Aorta (tissue), 5 donors: ENCODE measurements around the gene FGD4. TPM values are rescaled to one million over a fixed set of nuclear protein-coding genes. Genes with fewer than 3 reads are reported as not detected.

Experiments
- ATAC-seq: fragments of 200-7000 bp; cut with Tn5 transposase; one replicate; pipeline ENCODE4 v1.9.1; 2022; ENCODE audit warnings: moderate library complexity; ENCODE audit not compliant: low FRiP score
- DNase-seq, 2 donors: peaks; one replicate each; pipeline ENCODE4 v3.0.0-alpha.2; 2020
- H3K27ac ChIP-seq, 2 donors: one replicate each; pipeline ENCODE4 v1.5.1; 2013; ENCODE audit warnings: low read length in 2 of 2, mild to moderate bottlenecking in 2 of 2, moderate library complexity in 2 of 2, control low read depth in 1 of 2, inconsistent platforms in 1 of 2, low read depth in 1 of 2
- H3K27me3 ChIP-seq, 2 donors: one replicate each; pipeline ENCODE4 v1.6.1; 2013; ENCODE audit warnings: control low read depth in 1 of 2, low read length in 1 of 2, mild to moderate bottlenecking in 1 of 2, moderate library complexity in 1 of 2; ENCODE audit not compliant: insufficient read depth in 2 of 2, control insufficient read depth in 1 of 2
- H3K36me3 ChIP-seq, 2 donors: one replicate each; pipeline ENCODE4 v1.6.1; 2013; ENCODE audit warnings: control low read depth in 1 of 2, low read length in 1 of 2, mild to moderate bottlenecking in 1 of 2; ENCODE audit not compliant: insufficient read depth in 2 of 2, control insufficient read depth in 1 of 2
- H3K4me1 ChIP-seq, 2 donors: one replicate each; pipeline ENCODE4 v1.6.1; 2013; ENCODE audit warnings: low read length in 2 of 2, control low read depth in 1 of 2, mild to moderate bottlenecking in 1 of 2, moderate library complexity in 1 of 2; ENCODE audit not compliant: insufficient read depth in 2 of 2, control insufficient read depth in 1 of 2
- H3K4me3 ChIP-seq, 2 donors: one replicate each; pipeline ENCODE4 v1.5.1; 2013; ENCODE audit warnings: low read length in 2 of 2, control low read depth in 1 of 2, mild to moderate bottlenecking in 1 of 2
- H3K9me3 ChIP-seq: one replicate; pipeline ENCODE4 v1.6.1; 2013; ENCODE audit warnings: mild to moderate bottlenecking, low read length; ENCODE audit not compliant: control insufficient read depth
- WGBS, 2 donors: extraction: QIAGEN DNeasy Blood & Tissue Kit; methylation state at CpG; one replicate each; pipeline ENCODE4 v1.1.7; 2013; 5-methylcytosine and 5-hydroxymethylcytosine counted together
- intact Hi-C, 2 donors: fragments of 100-400 bp; cut with DNase I; formaldehyde crosslinking; loops; one replicate each; pipeline versions ENCODE4 v1.14.2 to v1.15.0; 2022
- polyA plus RNA-seq, 2 donors: library from polyadenylated mRNA; stranded (reverse); fragments of 200-250 nt; gene quantifications; one replicate each; pipeline ENCODE4 v1.2.3, GENCODE V29; 2013
- total RNA-seq, 2 donors: library from RNA; stranded (reverse); fragmentation: NEBNext Ultra II Directional; extraction: Animal tissue kit (Norgen Biotek cat#: 25700); gene quantifications; one replicate each; pipeline ENCODE4 v1.2.1, GENCODE V29; 2021
- donor health status: healthy with polysubstance abuse.
- donor health status: Bipolar disorder and iron deficiency.
- donor health status: DM: no; HTN: no; CAD: no.
- donor health status: DM: no; HTN: no; CAD: no.
- donor health status: DM: yes; HTN: yes; CAD: no.

The FGD4 gene
- total and polyA plus RNA-seq, 4 donors: 5.5 to 46.9 (median 24.0) TPM

DNA sequence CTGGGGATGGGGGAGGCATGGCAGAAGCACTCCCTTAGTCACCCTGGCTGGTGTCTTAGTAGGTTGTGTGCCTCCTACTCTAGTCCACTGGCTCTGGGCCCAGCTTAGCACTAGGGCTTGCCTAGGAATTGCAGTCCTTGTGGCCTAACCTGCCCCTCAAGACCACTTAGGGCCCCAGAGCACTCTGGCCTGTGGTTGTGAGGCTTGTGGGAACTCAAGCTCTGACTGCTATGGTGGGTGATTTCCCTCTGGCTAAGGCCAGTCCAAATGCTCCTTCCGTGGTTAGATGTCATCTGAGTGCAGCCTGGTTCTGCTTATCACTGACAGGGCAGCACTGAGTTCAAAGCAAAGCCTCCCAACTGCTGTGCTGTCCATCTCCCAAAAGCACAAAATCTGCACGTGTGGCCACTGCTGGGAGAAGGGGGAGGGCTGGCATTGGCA lies 20.2 kb downstream of the FGD4 start:
- no peaks in the 10 kb centered on the region for H3K4me1 ChIP-seq
- 25 to 32% methylated on average over 2 of the region's 2 CpGs for WGBS, 2 donors
- no peak overlapping the region for H3K27ac ChIP-seq
- no peaks in the 10 kb centered on the region for H3K27me3 ChIP-seq
- H3K36me3 ChIP-seq: no peaks in the 10 kb centered on the region
- no peaks in the 10 kb centered on the region for H3K9me3 ChIP-seq
- intact Hi-C loops: no loop called here
- H3K4me3 ChIP-seq: no peak overlapping the region
- no peak for ATAC-seq
- no peak for DNase-seq

DNA sequence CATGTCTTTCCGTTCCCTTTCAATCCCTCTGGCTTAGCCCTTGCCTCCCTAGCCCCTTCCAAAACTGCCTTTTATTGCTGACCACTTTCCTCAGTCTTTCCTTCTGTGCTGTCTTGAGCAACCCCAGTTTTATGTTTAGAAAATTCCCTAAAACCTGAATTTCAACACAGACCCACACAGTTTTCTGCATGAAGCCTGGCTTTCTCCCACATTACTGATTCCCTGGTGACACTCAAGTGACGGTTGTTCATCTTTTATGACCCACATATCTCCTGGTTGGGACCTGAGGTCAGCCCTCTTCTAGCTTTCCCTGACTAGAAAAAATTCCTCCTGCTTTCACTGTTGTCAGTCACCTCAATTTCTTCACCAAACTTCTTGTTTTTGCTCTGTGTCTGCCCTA lies 21.0 kb downstream of the FGD4 start:
- no peak overlapping the region for H3K27ac ChIP-seq
- intact Hi-C loops: no loop called here
- DNase-seq (no peak), ATAC-seq (no peak)
- no peaks in the 10 kb centered on the region for H3K27me3 ChIP-seq
- H3K9me3 ChIP-seq: no peaks in the 10 kb centered on the region
- H3K4me1 ChIP-seq: no peaks in the 10 kb centered on the region
- H3K36me3 ChIP-seq: no peaks in the 10 kb centered on the region
- no peak overlapping the region for H3K4me3 ChIP-seq
- WGBS, 2 donors: 85 to 86% methylated on average over 2 of the region's 2 CpGs

DNA sequence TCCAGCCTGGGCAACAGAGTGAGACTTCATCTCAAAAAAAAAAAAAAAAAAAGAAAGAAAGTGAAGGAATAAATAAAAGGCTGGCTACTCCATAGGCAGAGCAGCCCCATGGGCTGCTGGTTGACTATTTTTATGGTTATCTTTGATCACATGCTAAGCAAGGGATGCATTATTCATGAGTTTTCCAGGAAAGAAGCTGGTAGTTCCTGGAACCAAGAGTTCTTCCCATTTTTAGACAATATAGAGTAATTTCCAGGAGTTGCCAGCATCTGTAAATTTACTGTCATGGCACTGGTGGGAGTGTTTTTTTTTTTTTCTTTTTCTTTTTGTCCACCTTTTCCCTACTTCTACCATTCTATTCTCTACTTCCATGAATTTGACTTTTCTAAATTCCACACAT lies 24.2 kb downstream of the FGD4 start:
- intact Hi-C loops: no loop called here
- Histone ChIP-seq H3K4me1 (no peaks in the 10 kb centered on the region), H3K4me3 (no peak overlapping the region), H3K27me3 (no peaks in the 10 kb centered on the region), H3K36me3 (no peaks in the 10 kb centered on the region), H3K9me3 (no peaks in the 10 kb centered on the region), H3K27ac (no peak overlapping the region)
- DNase-seq (no peak), ATAC-seq (no peak)

DNA sequence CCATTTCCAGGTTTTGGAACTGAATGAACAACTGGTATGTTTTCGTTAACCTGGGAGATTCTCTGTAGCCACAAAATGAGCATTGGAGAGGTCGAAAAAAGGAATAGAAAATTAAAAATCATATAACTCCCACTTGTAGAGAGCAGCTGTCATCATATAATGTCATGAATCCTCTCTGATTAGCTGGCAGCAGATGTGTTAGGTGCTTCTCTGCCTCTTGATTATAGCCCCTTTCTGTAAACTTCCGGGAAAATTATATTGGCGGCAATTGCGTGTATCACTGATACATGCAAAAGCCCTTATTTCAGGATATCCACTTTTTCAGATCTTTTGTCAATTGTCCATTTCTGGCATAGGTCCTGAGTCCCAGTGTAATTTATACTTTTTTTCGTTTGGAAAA lies 31.7 kb downstream of the FGD4 start:
- no peak overlapping the region for H3K4me3 ChIP-seq
- no peaks in the 10 kb centered on the region for H3K36me3 ChIP-seq
- intact Hi-C loops: no loop called here
- no peaks in the 10 kb centered on the region for H3K27me3 ChIP-seq
- no peaks in the 10 kb centered on the region for H3K4me1 ChIP-seq
- WGBS, 2 donors: 78 to 81% methylated on average over 6 of the region's 6 CpGs
- H3K9me3 ChIP-seq: peaks cover 3% of the 10 kb centered on the region
- H3K27ac ChIP-seq: no peak overlapping the region
- ATAC-seq (no peak), DNase-seq (no peak)

DNA sequence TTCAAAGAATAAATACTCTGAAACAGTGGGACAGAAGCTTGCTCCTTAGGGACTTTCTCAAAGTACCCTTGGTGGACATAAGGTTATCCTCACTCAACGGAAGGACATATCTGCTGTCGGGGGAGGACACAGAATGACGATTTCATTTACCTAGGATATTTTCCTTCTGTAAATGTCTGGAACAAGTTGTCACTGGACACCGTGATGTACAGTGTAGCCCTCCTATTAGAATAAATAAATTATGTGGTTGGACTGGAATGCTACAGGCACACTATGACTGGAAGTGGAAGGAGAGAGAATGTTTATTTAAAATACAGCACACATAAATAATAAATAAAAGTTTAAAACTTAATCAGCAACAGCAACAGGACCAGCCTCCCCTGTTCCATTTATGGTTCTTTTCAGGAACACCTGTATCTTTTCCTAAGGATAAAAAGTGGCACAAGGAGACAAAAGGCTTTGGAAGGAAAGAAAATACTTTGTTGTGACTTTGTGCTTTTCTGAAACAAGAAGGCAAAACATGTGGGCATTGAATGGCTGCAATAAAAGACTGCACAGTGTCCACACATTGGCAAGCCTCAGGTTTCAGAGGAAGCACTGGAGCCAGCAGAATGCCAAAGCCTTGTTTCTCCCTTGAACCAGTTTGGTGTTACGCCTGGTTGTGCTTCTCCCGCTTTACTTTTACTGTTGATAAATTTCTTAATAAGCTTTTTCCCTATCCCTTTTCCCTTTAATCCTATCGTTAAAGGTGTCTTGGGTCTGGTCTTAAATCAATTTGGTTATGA lies 36.8 kb downstream of the FGD4 start:
- H3K36me3 ChIP-seq: no peaks in the 10 kb centered on the region
- 42 to 47% methylated on average over 7 of the region's 7 CpGs for WGBS, 2 donors
- no peak for ATAC-seq
- no peaks in the 10 kb centered on the region for H3K9me3 ChIP-seq
- intact Hi-C loops: no loop called here
- H3K4me1 ChIP-seq: no peaks in the 10 kb centered on the region
- no peak overlapping the region for H3K4me3 ChIP-seq
- DNase-seq: no peak
- H3K27ac ChIP-seq: no peak overlapping the region
- no peaks in the 10 kb centered on the region for H3K27me3 ChIP-seq

DNA sequence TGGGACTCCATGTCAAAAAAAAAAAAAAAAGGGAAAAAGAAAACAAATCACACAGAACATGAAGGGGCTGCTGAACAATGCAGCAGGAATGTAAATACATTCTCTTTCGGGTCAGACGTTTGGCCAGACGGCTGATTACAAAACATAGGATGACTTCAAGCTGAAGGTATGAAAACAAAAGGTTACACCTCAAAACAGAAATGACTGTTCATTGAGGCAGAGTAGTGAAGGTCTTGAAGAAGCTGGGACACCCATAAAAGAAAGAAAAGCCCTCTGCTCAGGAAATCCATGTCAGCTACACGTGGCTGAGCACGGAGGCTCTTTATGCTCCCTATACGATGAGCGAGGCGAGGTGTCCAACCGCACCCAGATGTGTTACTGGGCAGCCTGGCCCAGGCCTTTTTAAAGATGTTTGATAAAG lies 37.7 kb downstream of the FGD4 start:
- H3K4me3 ChIP-seq: no peak overlapping the region
- intact Hi-C loops: no loop called here
- no peaks in the 10 kb centered on the region for H3K27me3 ChIP-seq
- H3K9me3 ChIP-seq: no peaks in the 10 kb centered on the region
- DNase-seq (no peak), ATAC-seq (no peak)
- no peak overlapping the region for H3K27ac ChIP-seq
- H3K36me3 ChIP-seq: no peaks in the 10 kb centered on the region
- H3K4me1 ChIP-seq: no peaks in the 10 kb centered on the region
- WGBS, 2 donors: 55 to 56% methylated on average over 9 of the region's 9 CpGs

DNA sequence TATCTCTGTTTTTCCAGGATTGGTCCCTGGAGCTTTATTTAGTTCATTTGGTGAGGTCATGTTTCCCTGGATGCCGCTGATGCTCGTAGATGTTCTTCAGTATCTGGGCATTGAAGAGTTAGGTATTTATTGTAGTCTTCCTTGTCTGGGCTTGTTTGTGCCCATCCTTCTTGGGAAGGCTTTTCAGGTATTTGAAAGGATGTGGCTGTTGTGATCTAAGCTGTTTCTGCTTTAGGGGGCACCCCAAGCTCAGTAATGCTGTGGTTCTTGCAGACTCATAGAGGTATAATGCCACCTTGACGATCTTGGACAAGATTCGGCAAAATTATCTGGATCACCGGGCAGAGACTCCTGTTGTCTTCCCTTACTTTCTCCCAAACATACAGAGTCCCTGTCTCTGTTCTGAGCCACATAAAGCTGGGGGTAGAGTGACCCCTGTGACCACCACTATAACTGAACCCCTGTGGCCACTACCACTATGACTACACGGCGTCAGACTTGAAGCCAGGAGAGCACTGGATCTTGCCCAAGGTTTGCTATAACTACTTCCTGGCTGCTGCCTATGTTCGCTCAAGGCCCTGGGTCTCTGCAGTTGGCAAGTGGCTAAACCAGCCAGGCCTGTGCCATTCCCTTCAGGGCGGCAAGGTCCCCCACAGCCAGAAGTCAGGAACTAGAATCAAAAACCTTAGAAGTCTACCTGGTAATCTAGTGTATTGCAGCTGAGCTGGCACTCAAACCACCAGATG lies 40.9 kb downstream of the FGD4 start:
- 75 to 82% methylated on average over 9 of the region's 9 CpGs for WGBS, 2 donors
- Histone ChIP-seq H3K4me3 (no peak overlapping the region), H3K27me3 (no peaks in the 10 kb centered on the region), H3K36me3 (no peaks in the 10 kb centered on the region), H3K9me3 (peaks cover 1% of the 10 kb centered on the region), H3K4me1 (no peaks in the 10 kb centered on the region), H3K27ac (no peak overlapping the region)
- intact Hi-C loops: no loop called here
- ATAC-seq (no peak), DNase-seq (no peak)

DNA sequence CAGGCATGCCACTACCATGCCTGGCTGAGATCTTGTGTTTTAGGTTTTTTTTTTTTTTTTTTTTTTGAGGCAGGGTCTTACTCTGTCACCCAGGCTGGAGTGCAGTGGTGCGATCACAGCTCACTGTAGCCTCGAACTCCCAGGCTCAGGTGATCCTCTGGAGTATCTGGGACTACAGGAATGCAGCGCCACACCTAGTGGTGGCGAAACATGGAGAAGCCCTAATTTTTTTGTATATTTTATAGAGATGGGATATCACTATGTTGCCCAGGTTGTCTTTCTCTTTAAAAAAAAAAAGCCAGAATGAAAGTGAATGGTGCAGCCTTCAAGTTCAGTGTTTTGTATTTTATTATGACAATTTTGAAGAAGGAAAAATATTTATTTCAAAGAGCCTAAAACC lies 44.1 kb downstream of the FGD4 start:
- Histone ChIP-seq H3K4me3 (no peak overlapping the region), H3K9me3 (peaks cover 1% of the 10 kb centered on the region), H3K27me3 (no peaks in the 10 kb centered on the region), H3K36me3 (no peaks in the 10 kb centered on the region), H3K27ac (no peak overlapping the region), H3K4me1 (no peaks in the 10 kb centered on the region)
- no peak for DNase-seq
- WGBS, 2 donors: 94 to 96% methylated on average over 4 of the region's 4 CpGs
- intact Hi-C loops: no loop called here
- ATAC-seq: no peak

DNA sequence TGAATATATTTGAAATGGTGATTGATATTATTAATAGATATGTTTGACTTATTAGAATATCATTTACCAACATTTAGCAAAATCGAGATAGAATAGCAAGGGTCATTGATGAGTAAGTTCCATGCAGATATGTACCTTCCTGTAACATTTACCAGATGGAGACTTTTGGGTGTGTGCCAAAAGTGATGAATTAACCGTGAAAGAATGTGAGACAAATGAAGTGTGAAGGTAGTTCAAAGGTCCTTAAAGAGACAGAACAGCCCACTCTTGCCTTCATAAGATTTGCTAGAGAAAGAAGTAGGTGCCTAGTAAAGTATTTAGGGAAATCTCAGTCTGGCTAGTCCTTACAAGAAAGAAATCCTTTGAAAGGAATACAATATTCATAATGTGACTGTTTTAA lies 45.5 kb downstream of the FGD4 start:
- DNase-seq (no peak), ATAC-seq (no peak)
- 18 to 19% methylated on average over 2 of the region's 2 CpGs for WGBS, 2 donors
- intact Hi-C loops: no loop called here
- no peaks in the 10 kb centered on the region for H3K4me1 ChIP-seq
- no peaks in the 10 kb centered on the region for H3K27me3 ChIP-seq
- H3K27ac ChIP-seq: no peak overlapping the region
- H3K4me3 ChIP-seq: no peak overlapping the region
- peaks cover 1% of the 10 kb centered on the region for H3K9me3 ChIP-seq
- no peaks in the 10 kb centered on the region for H3K36me3 ChIP-seq
